Neural cell (in vitro differentiated cells): ENCODE data around the gene CRHBP. TPM values are rescaled to one million over a fixed set of nuclear protein-coding genes. Genes with fewer than 3 reads are reported as not detected.
A peak's percentile ranks its signal among the peaks of the same experiment; 100 is the strongest.

Source experiments
- H2AFZ ChIP-seq: fragments of 200-600, 300-800 bp; sonication (generic), shearing (Covaris generic); 2 replicates; pipeline ENCODE4 v1.6.0; 2014; ENCODE audit warnings: low read depth, mild to moderate bottlenecking, antibody characterized with exemption, low read length, moderate library complexity
- H3F3A ChIP-seq: fragments of 200-600 bp; shearing (Covaris generic); 2 replicates; pipeline ENCODE4 v1.6.1; 2016; ENCODE audit warnings: mild to moderate bottlenecking, moderate library complexity, mixed read lengths, antibody characterized with exemption, low read length; ENCODE audit not compliant: insufficient read depth, poor library complexity, severe bottlenecking
- H3K27ac ChIP-seq: fragments of 200-600, 300-800 bp; sonication (generic), shearing (Covaris generic); 2 replicates; pipeline ENCODE4 v1.5.1; 2014; ENCODE audit warnings: mild to moderate bottlenecking, low read length, moderate library complexity
- H3K27me3 ChIP-seq: fragments of 300-800, 200-600 bp; sonication (generic), shearing (Covaris generic); 2 replicates; pipeline ENCODE4 v1.6.0; 2014; ENCODE audit warnings: mild to moderate bottlenecking, low read depth, low read length, moderate library complexity; ENCODE audit not compliant: insufficient read depth
- H3K36me3 ChIP-seq: fragments of 300-800, 200-600 bp; sonication (generic), shearing (Covaris generic); 2 replicates; pipeline ENCODE4 v1.5.1; 2014; ENCODE audit warnings: mild to moderate bottlenecking, antibody characterized with exemption, low read length, moderate library complexity; ENCODE audit not compliant: insufficient read depth
- H3K4me2 ChIP-seq: fragments of 300-800, 200-600 bp; sonication (generic), shearing (Covaris generic); 2 replicates; pipeline ENCODE4 v1.6.0; 2014; ENCODE audit warnings: mild to moderate bottlenecking, low read length
- H3K4me3 ChIP-seq: fragments of 300-800, 200-600 bp; sonication (generic), shearing (Covaris generic); 2 replicates; pipeline ENCODE4 v1.5.1; 2014; ENCODE audit warnings: mild to moderate bottlenecking, low read length, moderate library complexity
- H3K79me2 ChIP-seq: fragments of 200-600 bp; shearing (Covaris generic); replicated peaks from 2 replicates; pipeline ENCODE4 v1.6.0; 2014; ENCODE audit warnings: mild to moderate bottlenecking, low read length, moderate library complexity; ENCODE audit not compliant: insufficient read depth
- H3K9ac ChIP-seq: fragments of 300-800, 200-600 bp; sonication (generic), shearing (Covaris generic); 2 replicates; pipeline ENCODE4 v1.6.1; 2016; ENCODE audit warnings: mild to moderate bottlenecking, low read length, mixed read lengths
- H3K9me2 ChIP-seq: fragments of 200-600 bp; shearing (Covaris generic); 2 replicates; pipeline ENCODE4 v1.6.1; 2016; ENCODE audit warnings: mild to moderate bottlenecking, low read length, mixed read lengths; ENCODE audit not compliant: insufficient read depth
- H3K9me3 ChIP-seq: fragments of 200-600, 300-800 bp; sonication (generic), shearing (Covaris generic); 2 replicates; pipeline ENCODE4 v1.6.1; 2016; ENCODE audit warnings: mild to moderate bottlenecking, mixed run types, low read length, moderate library complexity, mixed read lengths
- H4K20me1 ChIP-seq: fragments of 200-600 bp; shearing (Covaris generic); 2 replicates; pipeline ENCODE4 v1.6.1; 2016; ENCODE audit warnings: mild to moderate bottlenecking, mixed run types; ENCODE audit not compliant: insufficient read depth
- CTCF ChIP-seq: fragments of 450-650 bp; IDR thresholded peaks from 2 replicates; pipeline ENCODE4 v1.5.1; 2014; ENCODE audit warnings: antibody characterized with exemption, mild to moderate bottlenecking, moderate library complexity; ENCODE audit not compliant: poor library complexity, severe bottlenecking
- EP300 ChIP-seq: fragments of 450-650 bp; conservative IDR thresholded peaks from 2 replicates; pipeline ENCODE4 v1.6.1; 2014; ENCODE audit warnings: antibody characterized with exemption, mild to moderate bottlenecking, moderate library complexity; ENCODE audit not compliant: poor library complexity, severe bottlenecking
- MXI1 ChIP-seq: fragments of 450-650 bp; conservative IDR thresholded peaks from 2 replicates; pipeline ENCODE4 v1.6.1; 2014; ENCODE audit warnings: antibody characterized with exemption, mild to moderate bottlenecking; ENCODE audit not compliant: poor library complexity, severe bottlenecking
- POLR2AphosphoS5 ChIP-seq: IDR thresholded peaks from 2 replicates; pipeline ENCODE4 v1.6.1; 2012
- RAD21 ChIP-seq: fragments of 450-650 bp; conservative IDR thresholded peaks from 2 replicates; pipeline ENCODE4 v1.6.1; 2014; ENCODE audit warnings: antibody characterized with exemption, mild to moderate bottlenecking, moderate library complexity
- REST ChIP-seq: IDR thresholded peaks from 2 replicates; pipeline ENCODE4 v1.6.1; 2012; ENCODE audit warnings: borderline replicate concordance
- SMC3 ChIP-seq: fragments of 450-650 bp; conservative IDR thresholded peaks from 2 replicates; pipeline ENCODE4 v1.6.1; 2014; ENCODE audit warnings: antibody characterized with exemption, mild to moderate bottlenecking, moderate library complexity; ENCODE audit not compliant: poor library complexity
- TAF1 ChIP-seq: IDR thresholded peaks from 2 replicates; pipeline ENCODE4 v1.6.1; 2012; ENCODE audit warnings: low read depth
- polyA plus RNA-seq: library from polyadenylated mRNA; depleted of rRNA; stranded (reverse); fragments of >200 nt; gene quantifications from 2 replicates; pipeline ENCODE4 v1.2.3, GENCODE V29; 2014

The CRHBP gene
- polyA plus RNA-seq, 1 donor from 2014 or later: not detected

GRCh38 chr5:77012601-77013000 is 59.8 kb downstream of the CRHBP start:
- H3K9ac ChIP-seq: no peak overlapping the region
- H3K27ac ChIP-seq: no peak overlapping the region
- H3K27me3 ChIP-seq: no peaks in the 10 kb centered on the region
- H3K9me3 ChIP-seq: no peaks in the 10 kb centered on the region
- H3K4me2 ChIP-seq: no peak overlapping the region
- H3F3A ChIP-seq: no peaks in the 10 kb centered on the region
- H3K79me2 ChIP-seq: no peaks in the 10 kb centered on the region
- no peak overlapping the region for H3K4me3 ChIP-seq
- TF ChIP-seq TAF1 (no peak), SMC3 (no peak), CTCF (no peak), POLR2AphosphoS5 (no peak), EP300 (no peak), RAD21 (no peak), MXI1 (no peak), REST (no peak)
- H3K36me3 ChIP-seq: no peaks in the 10 kb centered on the region
- H2AFZ ChIP-seq: no peak overlapping the region
- no peaks in the 10 kb centered on the region for H3K9me2 ChIP-seq
- H4K20me1 ChIP-seq: no peaks in the 10 kb centered on the region

- TF ChIP-seq POLR2AphosphoS5: no peak
- TF ChIP-seq CTCF: peak; percentile 62
- peak; percentile 68 for TF ChIP-seq SMC3
- TF ChIP-seq RAD21: peak; percentile 65
- no peak for TF ChIP-seq REST
- H3K9me3 ChIP-seq: no peaks in the 10 kb centered on the region
- H3K4me2 ChIP-seq: no peak overlapping the region
- no peak overlapping the region for H3K4me3 ChIP-seq
- H3K9me2 ChIP-seq: no peaks in the 10 kb centered on the region
- no peaks in the 10 kb centered on the region for H3F3A ChIP-seq
- no peak overlapping the region for H2AFZ ChIP-seq
- no peak overlapping the region for H3K9ac ChIP-seq
- H3K79me2 ChIP-seq: no peaks in the 10 kb centered on the region
- no peaks in the 10 kb centered on the region for H3K27me3 ChIP-seq
- H3K27ac ChIP-seq: no peak overlapping the region
- H4K20me1 ChIP-seq: no peaks in the 10 kb centered on the region
- H3K36me3 ChIP-seq: no peaks in the 10 kb centered on the region
Measured at GRCh38 chr5:77015938-77016569, 63.2 kb downstream of the CRHBP start.
